K562 (cell line): ENCODE measurements around the gene BCR. TPM values are rescaled to one million over a fixed set of nuclear protein-coding genes. Genes with fewer than 3 reads are reported as not detected.

Experiments
- ATAC-seq: fragments of 200-7000 bp; cut with Tn5 transposase; 3 replicates; pipeline ENCODE4 v1.9.1; 2020; ENCODE audit warnings: moderate library complexity
- BruUV-seq: library from RNA; stranded (reverse); fragments of 400-500 nt; replicated peaks from 2 replicates; lab custom pipeline; 2021; lab: Mats Ljungman, UMichigan
- CTCF ChIA-PET: fragments of 300-600 bp; formaldehyde crosslinking; extraction: SDS; loops from one replicate; lab custom pipeline; 2021; ENCODE audit warnings: low intra/inter-chr PET ratio; lab: Yijun Ruan, JAX
- POLR2A ChIA-PET: fragments of 300-600, 350-650 bp; sonication (Branson Sonifier 250); formaldehyde crosslinking; extraction: SDS; loops from one replicate; lab custom pipeline; 2021; ENCODE audit warnings: antibody characterized with exemption, inconsistent platforms; lab: Yijun Ruan, JAX
- DNase-seq, 4 experiments: peaks; one replicate each; pipeline versions ENCODE4 v3.0.0 to v3.0.0-alpha.2; 2011 to 2018; ENCODE audit warnings: low spot score in 3 of 4, mixed read lengths in 3 of 4; ENCODE audit errors: extremely low read depth in 1 of 4
- FAIRE-seq: peaks from 2 replicates; lab custom pipeline; 2011; peaks lifted over from hg19 to GRCh38; lab: Jason Lieb, UNC
- H2AFZ ChIP-seq: 2 replicates; pipeline ENCODE4 v1.6.0; 2011; ENCODE audit warnings: low read depth, low read length, control low read depth, inconsistent platforms
- H3K27ac ChIP-seq: fragments of 200-600 bp; 3 replicates; pipeline ENCODE4 v1.8.0; 2011; ENCODE audit warnings: low read depth, mild to moderate bottlenecking, control low read depth, inconsistent platforms, low read length, moderate library complexity, mixed read lengths; ENCODE audit errors: extremely low read depth
- H3K27me3 ChIP-seq, 2 experiments: fragments of 300-600 bp in 1 of 2; 2 replicates in 1 of 2; 3 replicates in 1 of 2; pipeline versions ENCODE4 v1.6.0 to v1.8.0; 2011; ENCODE audit warnings: inconsistent platforms in 2 of 2, low read length in 2 of 2, mild to moderate bottlenecking in 1 of 2, mixed read lengths in 1 of 2, moderate library complexity in 1 of 2; ENCODE audit not compliant: control insufficient read depth in 2 of 2, insufficient read depth in 2 of 2
- H3K36me3 ChIP-seq: fragments of 300-600 bp; 3 replicates; pipeline ENCODE4 v1.8.0; 2011; ENCODE audit warnings: mild to moderate bottlenecking, low read length, inconsistent platforms; ENCODE audit not compliant: control insufficient read depth, insufficient read depth
- H3K4me1 ChIP-seq, 2 experiments: fragments of 200-600 bp in 1 of 2; replicated peaks in 1 of 2; 2 replicates in 1 of 2; 3 replicates in 1 of 2; pipeline versions ENCODE4 v1.5.1 to v1.8.0; 2011; ENCODE audit warnings: inconsistent platforms in 2 of 2, low read length in 2 of 2, mild to moderate bottlenecking in 1 of 2, mixed read lengths in 1 of 2, moderate library complexity in 1 of 2; ENCODE audit not compliant: control insufficient read depth in 2 of 2, insufficient read depth in 2 of 2
- H3K4me2 ChIP-seq: 2 replicates; pipeline ENCODE4 v1.6.1; 2011; ENCODE audit warnings: low read length, control low read depth, inconsistent platforms, mixed read lengths; ENCODE audit not compliant: insufficient read depth
- H3K4me3 ChIP-seq: fragments of 200-600 bp; sonication (generic), shearing (Covaris generic); 2 replicates; pipeline ENCODE4 v1.5.1; 2016; ENCODE audit warnings: control low read depth, inconsistent platforms
- H3K79me2 ChIP-seq: fragments of 200-600 bp; 3 replicates; pipeline ENCODE4 v1.8.0; 2011; ENCODE audit warnings: low read length, inconsistent platforms; ENCODE audit not compliant: control insufficient read depth, insufficient read depth
- H3K9ac ChIP-seq, 2 experiments: 2 replicates each; pipeline versions ENCODE4 v1.6.0 to v1.6.1; 2011; ENCODE audit warnings: low read depth in 2 of 2, low read length in 2 of 2, control low read depth in 1 of 2, inconsistent platforms in 1 of 2, mild to moderate bottlenecking in 1 of 2, mixed read lengths in 1 of 2; ENCODE audit not compliant: insufficient read depth in 1 of 2
- H3K9me1 ChIP-seq: one replicate; pipeline ENCODE4 v1.6.0; 2011; ENCODE audit warnings: inconsistent platforms, mild to moderate bottlenecking, low read length, moderate library complexity; ENCODE audit not compliant: control insufficient read depth, insufficient read depth
- H3K9me3 ChIP-seq: replicated peaks from 2 replicates; pipeline ENCODE4 v1.5.1; 2011; ENCODE audit warnings: low read depth, low read length, inconsistent platforms; ENCODE audit not compliant: control insufficient read depth, insufficient read depth
- H4K20me1 ChIP-seq: replicated peaks from 2 replicates; pipeline ENCODE4 v1.6.1; 2011; ENCODE audit warnings: low read length, inconsistent platforms, mixed read lengths; ENCODE audit not compliant: control insufficient read depth, insufficient read depth
- E2F6 ChIP-seq, 2 experiments: IDR thresholded peaks; 2 replicates each; pipeline ENCODE4 v1.6.1; 2011; ENCODE audit warnings: borderline replicate concordance in 1 of 2, control low read depth in 1 of 2, low read depth in 1 of 2, low read length in 1 of 2, mild to moderate bottlenecking in 1 of 2, mixed read lengths in 1 of 2, moderate library complexity in 1 of 2; ENCODE audit not compliant: insufficient read depth in 1 of 2, insufficient read length in 1 of 2, poor library complexity in 1 of 2, severe bottlenecking in 1 of 2; ENCODE audit errors: extremely low read depth in 1 of 2
- ETV6 ChIP-seq, 3 experiments: fragments of 150-350 bp in 1 of 3; sonication (generic) in 1 of 3; formaldehyde crosslinking in 1 of 3; IDR thresholded peaks; 2 replicates each; pipeline versions ENCODE4 v1.6.1 to v1.8.0; 2014 to 2022; ENCODE audit warnings: borderline replicate concordance in 2 of 3, low read depth in 2 of 3, antibody characterized with exemption in 1 of 3, low read length in 1 of 3, mild to moderate bottlenecking in 1 of 3, missing genetic modification reagents in 1 of 3
- HDAC1 ChIP-seq, 2 experiments: fragments of 450-650 bp; IDR thresholded peaks; 2 replicates each; pipeline ENCODE4 v1.6.1; 2016 to 2017; ENCODE audit warnings: inconsistent platforms in 1 of 2, mild to moderate bottlenecking in 1 of 2, moderate library complexity in 1 of 2
- HOXB6 ChIP-seq: fragments of 250-450 bp; sonication (Bioruptor Pico); IDR thresholded peaks from 2 replicates; pipeline ENCODE4 v1.5.1; 2022; ENCODE audit warnings: mild to moderate bottlenecking, borderline replicate concordance
- ID3 ChIP-seq, 2 experiments: fragments of 250-450 bp in 1 of 2; fragments of 450-650 bp in 1 of 2; sonication (Bioruptor Pico) in 1 of 2; IDR thresholded peaks; 2 replicates each; pipeline versions ENCODE4 v1.6.1 to v1.8.0; 2016 to 2021; ENCODE audit warnings: mild to moderate bottlenecking in 2 of 2, moderate library complexity in 2 of 2, missing compliant biosample characterization in 1 of 2, missing genetic modification characterization in 1 of 2
- KAT8 ChIP-seq: fragments of 450-650 bp; IDR thresholded peaks from 2 replicates; pipeline ENCODE4 v1.6.1; 2016; ENCODE audit warnings: low read depth, mild to moderate bottlenecking
- KDM1A ChIP-seq, 2 experiments: fragments of 450-650 bp; IDR thresholded peaks; 2 replicates each; pipeline ENCODE4 v1.6.1; 2016; ENCODE audit warnings: mild to moderate bottlenecking in 2 of 2
- KDM5B ChIP-seq: fragments of 200-600 bp; sonication (generic); IDR thresholded peaks from 2 replicates; pipeline ENCODE4 v1.6.1; 2012; ENCODE audit warnings: low read depth, mild to moderate bottlenecking, moderate library complexity, low read length, control low read depth, inconsistent platforms; ENCODE audit not compliant: insufficient replicate concordance
- NR1H2 ChIP-seq: sonication (generic); formaldehyde crosslinking; IDR thresholded peaks from 2 replicates; pipeline ENCODE4 v1.4.0; 2020; ENCODE audit warnings: mild to moderate bottlenecking, missing genetic modification reagents
- PHF21A ChIP-seq: fragments of 450-650 bp; IDR thresholded peaks from 2 replicates; pipeline ENCODE4 v1.6.1; 2017; ENCODE audit warnings: low read depth, borderline replicate concordance
- PURB ChIP-seq: sonication (generic); formaldehyde crosslinking; IDR thresholded peaks from 2 replicates; pipeline ENCODE4 v1.9.0; 2021; ENCODE audit warnings: low read depth, mild to moderate bottlenecking, missing genetic modification reagents
- RB1 ChIP-seq: fragments of 450-650 bp; IDR thresholded peaks from 2 replicates; pipeline ENCODE4 v1.6.1; 2017; ENCODE audit warnings: low read depth, mild to moderate bottlenecking
- WGBS: fragments of 100-300 bp; shearing (Covaris generic); methylation state at CpG from one replicate; pipeline ENCODE4 v1.1.6; 2016; ENCODE audit warnings: low coverage, mixed read lengths; ENCODE audit not compliant: insufficient coverage; ENCODE audit errors: missing lambda C conversion rate; 5-methylcytosine and 5-hydroxymethylcytosine counted together
- in situ Hi-C: fragments of 300-500 bp; cut with MboI; formaldehyde crosslinking; loops from 4 replicates; pipeline ENCODE4 v1.15.0; 2018; ENCODE audit warnings: inconsistent platforms, mixed read lengths
- intact Hi-C: fragments of 100-400 bp; cut with micrococcal nuclease; formaldehyde crosslinking; loops from 2 replicates; pipeline ENCODE4 v1.14.2; 2022
- polyA plus RNA-seq, 8 experiments: library from polyadenylated mRNA; depleted of rRNA in 4 of 8; stranded (reverse) in 5 of 8; unstranded in 3 of 8; fragments of >200 nt; fragmentation: Nextera tagmentation in 2 of 8; fragmentation: Illumina TruSeq in 1 of 8; extraction: Ambion mirVana in 2 of 8; extraction: Trizol in 1 of 8; gene quantifications; 2 replicates each; pipeline versions ENCODE4 v1.2.1 to v1.2.3, GENCODE V29; 2011 to 2014; ENCODE audit warnings: inconsistent platforms in 1 of 8, missing spikeins in 1 of 8
- total RNA-seq, 7 experiments: library from RNA; depleted of rRNA in 6 of 7; stranded (reverse); fragments of >200 nt in 6 of 7; fragmentation: Illumina TruSeq in 2 of 7; extraction: Trizol in 2 of 7; gene quantifications; 2 replicates each; pipeline versions ENCODE4 v1.2.1 to v1.2.3, GENCODE V29; 2011 to 2021; ENCODE audit warnings: low replicate concordance in 1 of 7

The BCR gene
- total and polyA plus RNA-seq, 9 of the 15 experiments (the other 6 are each of a cell fraction or from before 2014, with no cell fraction given): 0.41 to 150 (median 45.6) TPM

- TF ChIP-seq KDM5B (no peak), KDM1A (IDR thresholded peaks at IDR 0.05) (no peak), PURB (CRISPR knock-in tag) (no peak), HDAC1 (IDR thresholded peaks at IDR 0.05) (no peak), HOXB6 (CRISPR knock-in tag) (no peak), NR1H2 (CRISPR knock-in tag) (no peak)
These were observed 102.2 kb downstream of the BCR start (continued) for GRCh38 chr22:23282516-23282915.

- no TSS peak for BruUV-seq
- FAIRE-seq (no peak), DNase-seq (peak in 3 of 4 experiments; percentile 25 to 62 (median 55)), ATAC-seq (no peak)
- intact Hi-C loops: loop anchor here (10.0 kb wide), 1 partner anchor 438 kb away; no protein-coding TSS in a partner anchor
- Histone ChIP-seq H3K27me3 (no peaks in the 10 kb centered on the region), H4K20me1 (peaks cover 81% of the 10 kb centered on the region), H3K79me2 (no peaks in the 10 kb centered on the region), H3K4me3 (no peak overlapping the region), H3K4me2 (no peak overlapping the region), H3K9ac (peak overlapping the region in 1 of 2 experiments; percentile 6; a peak in 2 of 4 replicates), H3K36me3 (peaks cover 97% of the 10 kb centered on the region; the same call in 2 of the 3 replicates), H3K9me1 (peaks cover 11% of the 10 kb centered on the region), H2AFZ (no peak overlapping the region), H3K27ac (no peak overlapping the region), H3K4me1 (peaks cover 0 to 34% of the 10 kb centered on the region in 2 experiments; a peak in 2 of 5 replicates), H3K9me3 (no peaks in the 10 kb centered on the region)
- CTCF ChIA-PET: interaction anchor here (7.1 to 15.3 kb wide), 2 partner anchors 106 to 324 kb away, joined by 265 to 800 read pairs; partner anchors contain the start of gene BCR
- TF ChIP-seq ID3 (CRISPR knock-in tag; IDR thresholded peaks at IDR 0.05) (no peak), ID3 (tag; IDR thresholded peaks at IDR 0.05) (no peak), E2F6 (IDR thresholded peaks at IDR 0.05; ENCODE audit: borderline replicate concordance in 1 of 2, extremely low read depth in 1 of 2, insufficient read depth in 1 of 2, insufficient read length in 1 of 2, low read depth in 1 of 2, low read length in 1 of 2, poor library complexity in 1 of 2, severe bottlenecking in 1 of 2) (peak in 1 of 2 experiments; percentile 16), ETV6 (IDR thresholded peaks at IDR 0.05; ENCODE audit: borderline replicate concordance in 1 of 2, low read depth in 2 of 2, low read length in 1 of 2) (0 out of 4 replicates have a peak, but pooled peaks of 1 of the 2 experiments have one; percentile 17), ETV6 (CRISPR knock-in tag; IDR thresholded peaks at IDR 0.05; ENCODE audit: borderline replicate concordance) (no peak), PHF21A (no peak), KAT8 (no peak), RB1 (no peak)
- in situ Hi-C loops: no loop called here
- POLR2A ChIA-PET: interaction anchor here (1.2 to 6.3 kb wide), 8 partner anchors 13 to 138 kb away, joined by 5 to 207 read pairs (median 7); partner anchors contain the start of genes BCR and RAB36
- 90% methylated on average over 11 of the region's 11 CpGs for WGBS
These were observed 102.7 kb downstream of the BCR start for GRCh38 chr22:23282986-23283385.
